ENCODE results near the gene EHD2.
"Not testable (repeated sequence)": the region's sequence is repeated elsewhere in the genome, so short reads cannot be mapped to it uniquely, and the experiment has no call there.

The EHD2 gene

GRCh38 chr19:47714339-47714738, 1.1 kb downstream of the EHD2 start:
- DNase-seq (ENCODE audit: low read depth in 1 of 2, low spot score in 1 of 2), result no peak

GRCh38 chr19:47714855-47715254, 1.6 kb downstream of the EHD2 start:
- not testable (repeated sequence) for DNase-seq (ENCODE audit: low read depth in 1 of 2, low spot score in 1 of 2)

- DNase-seq (ENCODE audit: low read depth in 1 of 2, low spot score in 1 of 2), result no peak
These were observed 3.2 kb downstream of the EHD2 start for GRCh38 chr19:47716270-47716937.

- DNase-seq (ENCODE audit: low read depth in 1 of 2, low spot score in 1 of 2), result not testable (repeated sequence)
These were observed 5.3 kb downstream of the EHD2 start for GRCh38 chr19:47718415-47719046.

GRCh38 chr19:47719047-47719859, 6.0 kb downstream of the EHD2 start:
- no peak for DNase-seq (ENCODE audit: low read depth in 1 of 2, low spot score in 1 of 2)

- DNase-seq (ENCODE audit: low read depth in 1 of 2, low spot score in 1 of 2), result no peak
These were observed 7.6 kb downstream of the EHD2 start for GRCh38 chr19:47720669-47721422.

GRCh38 chr19:47723581-47723940, 10.3 kb downstream of the EHD2 start:
- DNase-seq (ENCODE audit: low read depth in 1 of 2, low spot score in 1 of 2), result no peak

- no peak for DNase-seq (ENCODE audit: low read depth in 1 of 2, low spot score in 1 of 2)
These were observed 12.7 kb downstream of the EHD2 start for GRCh38 chr19:47725759-47726401.

GRCh38 chr19:47726467-47726866, 13.2 kb downstream of the EHD2 start:
- no peak for DNase-seq (ENCODE audit: low read depth in 1 of 2, low spot score in 1 of 2)

GRCh38 chr19:47728295-47728694, 15.1 kb downstream of the EHD2 start:
- not testable (repeated sequence) for DNase-seq (ENCODE audit: low read depth in 1 of 2, low spot score in 1 of 2)

GRCh38 chr19:47729468-47729798, 16.2 kb downstream of the EHD2 start:
- DNase-seq (ENCODE audit: low read depth in 1 of 2, low spot score in 1 of 2), result no peak

- peak in 1 of 2 donors; percentile 34 for DNase-seq (ENCODE audit: low read depth in 1 of 2, low spot score in 1 of 2)
These were observed 16.7 kb downstream of the EHD2 start for GRCh38 chr19:47729799-47730520.

- no peak for DNase-seq (ENCODE audit: low read depth in 1 of 2, low spot score in 1 of 2)
These were observed 17.3 kb downstream of the EHD2 start for GRCh38 chr19:47730521-47730889.

GRCh38 chr19:47730910-47731309, 17.7 kb downstream of the EHD2 start:
- no peak for DNase-seq (ENCODE audit: low read depth in 1 of 2, low spot score in 1 of 2)

- no peak for DNase-seq (ENCODE audit: low read depth in 1 of 2, low spot score in 1 of 2)
These were observed 21.9 kb downstream of the EHD2 start for GRCh38 chr19:47735131-47735530.

GRCh38 chr19:47740866-47741519, 27.8 kb downstream of the EHD2 start:
- no peak for DNase-seq (ENCODE audit: low read depth in 1 of 2, low spot score in 1 of 2)

GRCh38 chr19:47741544-47742140, 28.4 kb downstream of the EHD2 start:
- DNase-seq (ENCODE audit: low read depth in 1 of 2, low spot score in 1 of 2), result no peak

GRCh38 chr19:47742634-47743033, 29.4 kb downstream of the EHD2 start:
- no peak for DNase-seq (ENCODE audit: low read depth in 1 of 2, low spot score in 1 of 2)
